HL-60 (cell line): Measurements from ENCODE around the gene SMTNL2.

Experiments used
- CTCF ChIP-seq: IDR thresholded peaks from one replicate; pipeline ENCODE4 v1.5.1; 2011; ENCODE audit warnings: low read length, control low read depth, inconsistent platforms; ENCODE audit not compliant: insufficient read depth
- POLR2AphosphoS5 ChIP-seq: IDR thresholded peaks from 2 replicates; pipeline ENCODE4 v1.6.1; 2012; ENCODE audit warnings: low read depth

GRCh38 chr17:4576161-4576558 lies 8.2 kb upstream of the SMTNL2 start:
- TF ChIP-seq CTCF, result no peak
- no peak for TF ChIP-seq POLR2AphosphoS5
